HL-60 (cell line): ENCODE results near the gene LIMCH1.

Experiments
- CTCF ChIP-seq: IDR thresholded peaks from one replicate; pipeline ENCODE4 v1.5.1; 2011; ENCODE audit warnings: low read length, control low read depth, inconsistent platforms; ENCODE audit not compliant: insufficient read depth
- GABPA ChIP-seq: IDR thresholded peaks from 2 replicates; pipeline ENCODE4 v1.6.1; 2012; ENCODE audit warnings: low read depth
- POLR2AphosphoS5 ChIP-seq: IDR thresholded peaks from 2 replicates; pipeline ENCODE4 v1.6.1; 2012; ENCODE audit warnings: low read depth
- REST ChIP-seq: IDR thresholded peaks from 2 replicates; pipeline ENCODE4 v1.6.1; 2012; ENCODE audit warnings: low read depth; ENCODE audit not compliant: insufficient replicate concordance
- SPI1 ChIP-seq: IDR thresholded peaks from 2 replicates; pipeline ENCODE4 v1.6.1; 2012; ENCODE audit warnings: low read depth, mild to moderate bottlenecking, borderline replicate concordance

- TF ChIP-seq CTCF (no peak), POLR2AphosphoS5 (no peak), REST (no peak), GABPA (no peak), SPI1 (no peak)
Observed at GRCh38 chr4:41638203-41638602, 100.2 kb downstream of the LIMCH1 start.
